KG1 (cell line): ENCODE data around the gene ABHD16B.

Experiments
- DNase-seq: peaks from one replicate; lab custom pipeline; 2025; lab: John Stamatoyannopoulos, UW

ABHD16B gene

DNA sequence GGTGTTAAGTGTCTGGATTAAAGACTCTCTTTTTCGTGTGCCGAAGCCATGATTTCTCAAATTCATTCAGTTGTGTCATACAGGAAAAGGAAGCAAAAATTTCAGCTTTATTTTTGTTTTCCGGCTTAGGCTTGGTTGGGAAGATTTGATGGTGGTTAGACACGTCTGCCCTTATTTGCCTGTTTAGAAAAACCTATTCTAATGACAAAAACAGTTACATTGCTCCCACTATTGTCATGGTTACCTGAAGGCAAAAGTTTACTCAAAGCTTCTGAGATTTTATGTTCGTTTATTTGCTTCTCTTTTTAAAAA lies 34.6 kb downstream of the ABHD16B start:
- peak; percentile 69 for DNase-seq

DNA sequence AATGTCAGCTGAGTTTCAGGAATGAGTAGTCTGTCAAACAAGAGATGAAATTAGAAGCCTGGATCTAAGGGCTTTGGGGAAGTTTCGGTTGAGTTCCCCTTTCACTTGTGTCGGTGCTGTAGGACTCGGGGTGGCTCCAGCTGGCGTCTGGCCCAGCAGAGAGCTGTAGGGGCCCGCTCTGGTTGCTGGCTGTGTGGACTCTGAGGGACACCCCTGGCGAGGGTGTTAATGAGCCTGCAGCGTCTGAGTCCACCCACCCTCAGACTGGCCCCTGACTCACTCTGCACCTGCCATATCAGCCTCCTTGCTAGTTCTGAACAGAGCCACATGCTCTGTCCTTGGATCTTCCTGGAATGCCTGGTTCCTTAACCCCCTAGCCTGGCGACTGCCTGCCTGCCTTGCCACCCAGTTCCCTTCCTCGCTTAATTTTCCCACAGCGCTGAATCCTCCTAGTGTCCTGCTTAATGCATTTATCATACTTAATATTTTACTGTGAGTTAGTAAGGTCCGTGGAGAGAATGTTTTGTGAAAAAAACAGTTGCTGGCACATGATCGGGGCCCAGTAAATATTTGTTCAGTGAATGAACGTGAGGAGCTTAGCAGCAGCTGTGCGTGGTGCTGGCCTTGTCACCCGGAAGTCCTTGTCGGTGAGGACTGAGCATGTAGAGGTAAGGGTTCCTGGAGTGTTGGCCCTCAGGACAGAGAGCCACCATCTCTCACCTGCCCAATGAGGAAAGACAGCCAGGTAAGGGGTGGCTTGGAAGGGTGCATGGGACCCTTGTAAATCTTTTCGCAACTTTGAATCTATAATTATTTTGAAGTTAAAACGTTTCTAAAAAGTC lies 35.2 kb downstream of the ABHD16B start:
- no peak for DNase-seq

DNA sequence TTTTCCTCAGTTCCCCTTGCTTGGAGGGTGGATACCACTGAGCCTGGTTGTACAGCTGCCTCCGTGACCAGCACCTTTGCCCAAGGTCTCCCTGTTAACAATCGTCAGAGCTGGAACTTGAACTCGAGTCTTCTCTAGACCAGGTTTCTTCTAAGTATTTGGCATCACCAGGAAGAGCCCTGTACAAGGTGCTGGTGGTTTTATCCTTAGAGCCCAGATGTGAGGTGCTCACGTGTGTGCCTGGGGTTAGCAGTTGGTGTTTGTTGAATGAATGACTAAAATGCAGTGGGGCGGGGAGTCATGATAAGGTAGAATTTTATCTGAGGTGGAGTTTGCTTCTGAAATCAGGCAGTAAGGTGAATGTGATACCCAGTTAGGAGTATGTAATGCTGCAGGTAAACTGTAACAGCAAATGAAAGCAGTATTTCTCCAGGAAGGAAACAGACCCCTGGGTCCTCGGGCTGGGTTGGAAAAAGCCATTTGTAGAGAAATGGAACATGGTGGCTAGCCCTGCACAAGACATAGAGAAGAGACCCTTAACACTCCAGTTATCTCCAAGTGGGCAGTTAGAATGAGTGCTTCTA lies 36.8 kb downstream of the ABHD16B start:
- no peak for DNase-seq

DNA sequence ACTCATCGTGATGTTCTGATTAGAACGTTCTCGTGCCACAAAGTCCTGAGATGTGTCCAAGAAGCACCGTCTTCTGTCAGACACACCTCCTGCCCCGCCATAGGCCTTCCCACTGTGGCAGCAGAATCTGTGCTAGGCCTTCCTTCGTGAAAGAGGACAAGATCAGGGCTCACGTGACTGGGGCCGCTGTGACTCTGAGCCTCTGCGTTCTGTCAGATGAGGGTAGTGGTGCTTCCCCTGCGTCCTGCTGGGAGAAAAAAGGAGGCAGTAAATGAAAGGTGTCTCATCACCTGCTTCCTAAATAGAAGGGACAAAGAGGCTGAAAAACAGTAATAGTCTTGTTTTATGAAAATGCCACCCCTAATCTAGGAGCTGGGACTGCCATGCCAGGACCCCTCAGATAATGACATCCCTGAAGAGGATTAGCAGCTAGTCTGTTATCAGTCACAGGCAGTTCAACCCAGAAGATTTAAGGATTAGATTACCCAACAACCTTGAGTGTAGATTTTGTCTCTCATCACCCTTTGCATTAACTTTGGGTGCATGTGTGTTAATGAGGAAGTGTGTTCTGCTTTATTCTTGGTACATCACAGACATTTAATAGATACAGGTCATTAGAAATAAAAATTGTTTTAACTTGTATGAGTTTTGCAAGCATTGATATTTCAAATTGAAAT lies 37.7 kb downstream of the ABHD16B start:
- DNase-seq: no peak

DNA sequence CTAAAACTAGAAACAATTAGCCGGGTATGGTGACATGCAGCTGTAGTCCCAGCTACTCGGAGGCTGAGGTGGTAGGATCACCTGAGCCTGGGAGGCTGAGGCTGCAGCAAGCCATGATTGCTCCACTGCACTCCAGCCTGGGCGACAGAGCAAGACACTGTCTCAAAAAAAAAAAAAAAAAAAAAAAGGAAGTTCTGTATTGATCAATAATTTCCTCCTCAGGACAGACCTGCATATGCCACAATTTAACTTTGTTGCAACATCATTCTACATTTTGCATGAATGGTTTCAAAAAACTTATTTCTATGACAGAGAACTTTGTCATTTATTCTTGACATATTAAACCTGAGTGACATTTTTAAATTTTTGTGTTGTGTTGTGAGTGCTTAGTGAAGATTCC lies 39.1 kb downstream of the ABHD16B start:
- no peak for DNase-seq

DNA sequence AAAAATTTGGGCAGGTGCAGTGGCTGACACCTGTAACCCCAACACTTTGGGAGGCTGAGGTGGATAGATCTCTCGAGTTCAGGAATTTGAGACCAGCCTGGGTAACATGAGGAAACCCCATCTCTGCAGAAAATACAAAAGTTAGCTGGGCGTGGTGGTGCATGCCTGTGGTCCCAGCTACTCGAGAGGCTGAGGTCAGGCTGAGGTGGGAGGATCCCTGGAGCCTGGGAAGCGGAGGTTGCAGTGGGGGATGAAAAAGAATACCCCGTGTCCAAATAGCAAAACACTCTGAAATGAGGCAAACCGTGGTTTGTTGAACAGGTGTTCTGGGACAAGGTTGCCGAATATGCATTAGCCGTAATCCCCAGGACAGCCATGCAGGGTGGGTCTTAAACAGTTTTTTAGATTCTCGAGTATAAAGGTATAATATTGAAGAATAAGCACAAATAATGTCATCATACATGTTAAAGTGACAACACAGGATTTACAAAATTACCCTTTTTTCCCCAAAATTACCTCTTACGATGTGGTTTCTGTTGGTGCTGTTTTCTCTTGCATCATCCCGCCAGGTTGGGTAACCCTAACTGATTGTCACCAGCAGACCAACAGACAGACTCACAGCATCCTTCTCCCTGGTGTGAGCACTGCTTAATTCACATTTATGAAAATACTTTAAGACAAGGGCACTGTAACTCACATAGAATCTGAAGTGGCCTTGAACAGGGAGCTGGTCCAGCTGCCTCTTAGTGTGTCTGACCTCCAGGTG lies 42.7 kb downstream of the ABHD16B start:
- no peak for DNase-seq

DNA sequence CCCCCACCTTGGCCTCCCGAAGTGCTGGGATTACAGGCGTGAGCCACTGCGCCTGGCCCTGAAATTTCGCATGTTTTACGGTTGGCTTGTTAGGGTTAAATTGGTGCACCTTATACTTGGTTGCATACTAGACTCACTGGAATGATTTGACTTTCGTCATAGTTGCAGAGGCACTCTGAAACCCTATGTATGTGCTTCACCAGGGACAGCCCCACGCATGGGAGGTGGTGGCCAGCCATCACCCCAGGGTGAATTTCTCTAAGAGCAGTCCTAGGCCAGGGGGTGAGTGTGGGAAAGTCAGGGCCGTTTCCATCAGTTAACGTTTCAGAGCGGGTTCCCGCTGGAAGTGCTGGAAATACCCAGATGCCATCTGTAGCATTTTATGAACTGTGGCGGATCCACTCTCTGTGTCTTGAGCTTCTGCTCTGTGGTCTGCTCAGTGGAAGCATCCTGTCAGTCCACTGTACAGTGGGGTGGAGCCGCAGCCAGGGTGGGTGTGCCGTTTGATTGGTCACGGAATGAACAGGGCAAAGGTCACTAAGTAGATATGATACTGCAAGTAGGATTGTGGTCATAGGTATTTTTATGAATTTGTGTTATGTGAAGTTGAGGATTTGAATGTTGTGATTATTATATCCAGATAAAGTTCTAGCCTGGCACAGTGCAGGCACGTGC lies 46.8 kb downstream of the ABHD16B start:
- DNase-seq: no peak

DNA sequence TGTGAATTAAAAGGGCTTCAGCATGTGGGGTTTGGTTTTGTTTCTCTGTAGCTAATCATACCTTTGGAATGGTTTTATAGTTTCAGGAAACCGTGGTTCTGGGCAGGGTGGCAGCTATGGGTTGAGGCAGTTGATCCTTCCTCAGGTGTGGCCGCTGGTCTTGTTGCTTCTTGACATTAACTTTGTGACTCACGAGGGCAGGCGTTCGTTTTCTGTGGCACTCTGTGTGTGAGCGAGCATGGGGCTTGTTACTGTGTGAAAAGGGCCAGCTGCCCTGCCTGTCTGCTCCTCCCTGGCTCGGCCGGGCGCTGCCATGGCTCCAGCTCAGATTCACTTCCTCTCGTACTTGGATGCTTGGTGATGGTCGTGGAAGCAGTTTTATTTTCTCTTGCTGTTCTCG lies 49.9 kb downstream of the ABHD16B start:
- DNase-seq: no peak
